Measurements from ENCODE around the gene ANKRD33B. TPM values are rescaled to one million over a fixed set of nuclear protein-coding genes. Genes with fewer than 3 reads are reported as not detected.

ANKRD33B gene
- total RNA-seq, 4 donors from 2014 or later, result 0.70 to 6.6 (median 3.6) TPM

- Histone ChIP-seq H3K36me3 (no peaks in the 10 kb centered on the region), H3K4me3 (no peak overlapping the region), H3K9me3 (no peaks in the 10 kb centered on the region), H3K27me3 (no peaks in the 10 kb centered on the region), H3K27ac (no peak overlapping the region), H3K4me1 (no peaks in the 10 kb centered on the region)
- TF ChIP-seq POLR2A (IDR thresholded peaks at IDR 0.05) (no peak), CTCF (IDR thresholded peaks at IDR 0.05) (no peak)
- DNase-seq, result peak in 1 of 3 donors; percentile 42
Observed at GRCh38 chr5:10652151-10652550, 88.3 kb downstream of the ANKRD33B start.

- Histone ChIP-seq H3K36me3 (no peaks in the 10 kb centered on the region), H3K9me3 (no peaks in the 10 kb centered on the region), H3K27me3 (no peaks in the 10 kb centered on the region), H3K27ac (no peak overlapping the region), H3K4me3 (no peak overlapping the region), H3K4me1 (no peaks in the 10 kb centered on the region)
- no peak for TF ChIP-seq CTCF (IDR thresholded peaks at IDR 0.05)
- no peak for TF ChIP-seq POLR2A (IDR thresholded peaks at IDR 0.05)
- no peak for DNase-seq
Observed at GRCh38 chr5:10652606-10653005, 88.7 kb downstream of the ANKRD33B start.

- DNase-seq, result peak in 1 of 3 donors; percentile 47
- H3K9me3 ChIP-seq, result no peaks in the 10 kb centered on the region
- TF ChIP-seq CTCF (IDR thresholded peaks at IDR 0.05), result no peak
- TF ChIP-seq POLR2A (IDR thresholded peaks at IDR 0.05), result no peak
- no peak overlapping the region for H3K4me3 ChIP-seq
- no peaks in the 10 kb centered on the region for H3K36me3 ChIP-seq
- H3K27me3 ChIP-seq, result no peaks in the 10 kb centered on the region
- H3K4me1 ChIP-seq, result no peaks in the 10 kb centered on the region
- no peak overlapping the region for H3K27ac ChIP-seq
Observed at GRCh38 chr5:10653043-10653442, 89.2 kb downstream of the ANKRD33B start.

- H3K4me3 ChIP-seq, result no peak overlapping the region
- H3K36me3 ChIP-seq, result no peaks in the 10 kb centered on the region
- H3K9me3 ChIP-seq, result no peaks in the 10 kb centered on the region
- no peak overlapping the region for H3K27ac ChIP-seq
- no peak for DNase-seq
- TF ChIP-seq CTCF (IDR thresholded peaks at IDR 0.05) (no peak), POLR2A (IDR thresholded peaks at IDR 0.05) (no peak)
- H3K27me3 ChIP-seq, result no peaks in the 10 kb centered on the region
- H3K4me1 ChIP-seq, result no peaks in the 10 kb centered on the region
Observed at GRCh38 chr5:10653751-10654400, 90.0 kb downstream of the ANKRD33B start.

GRCh38 chr5:10654566-10654965 is 90.7 kb downstream of the ANKRD33B start:
- no peak for TF ChIP-seq CTCF (IDR thresholded peaks at IDR 0.05)
- no peak for TF ChIP-seq POLR2A (IDR thresholded peaks at IDR 0.05)
- Histone ChIP-seq H3K4me1 (no peaks in the 10 kb centered on the region), H3K9me3 (no peaks in the 10 kb centered on the region), H3K36me3 (no peaks in the 10 kb centered on the region), H3K27ac (no peak overlapping the region), H3K27me3 (no peaks in the 10 kb centered on the region), H3K4me3 (no peak overlapping the region)
- DNase-seq, result no peak
